H9 (cell line): Measurements from ENCODE around the gene MAGI1. TPM values are rescaled to one million over a fixed set of nuclear protein-coding genes. Genes with fewer than 3 reads are reported as not detected.

Source experiments
- DNase-seq: peaks from one replicate; pipeline ENCODE4 v3.0.0-alpha.2; 2017
- H2AFZ ChIP-seq: one replicate; pipeline ENCODE4 v1.6.1; 2013; ENCODE audit warnings: mild to moderate bottlenecking, low read length, control low read depth, moderate library complexity
- H2AK5ac ChIP-seq: 2 replicates; pipeline ENCODE4 v1.6.1; 2013; ENCODE audit warnings: low read length, control low read depth, mixed read lengths; ENCODE audit not compliant: insufficient read length
- H2BK120ac ChIP-seq: one replicate; pipeline ENCODE4 v1.6.1; 2013; ENCODE audit warnings: low read depth, mild to moderate bottlenecking, low read length, control low read depth, inconsistent platforms; ENCODE audit not compliant: poor library complexity, severe bottlenecking
- H2BK12ac ChIP-seq: 2 replicates; pipeline ENCODE4 v1.6.1; 2013; ENCODE audit warnings: low read length, control low read depth, mixed read lengths, low read depth; ENCODE audit not compliant: insufficient read length
- H2BK15ac ChIP-seq: 2 replicates; pipeline ENCODE4 v1.6.1; 2013; ENCODE audit warnings: low read depth, low read length, control low read depth
- H2BK20ac ChIP-seq: one replicate; pipeline ENCODE4 v1.6.1; 2013; ENCODE audit warnings: low read depth, mild to moderate bottlenecking, low read length, control low read depth, inconsistent platforms; ENCODE audit not compliant: poor library complexity, severe bottlenecking
- H2BK5ac ChIP-seq: 2 replicates; pipeline ENCODE4 v1.6.1; 2013; ENCODE audit warnings: low read length, control low read depth, mixed read lengths; ENCODE audit not compliant: insufficient read length
- H3K14ac ChIP-seq: 2 replicates; pipeline ENCODE4 v1.6.1; 2013; ENCODE audit warnings: low read length, control low read depth; ENCODE audit not compliant: insufficient read depth
- H3K18ac ChIP-seq: 2 replicates; pipeline ENCODE4 v1.6.1; 2013; ENCODE audit warnings: low read depth, mild to moderate bottlenecking, mixed read lengths, low read length, control low read depth; ENCODE audit not compliant: insufficient read length
- H3K23ac ChIP-seq: 2 replicates; pipeline ENCODE4 v1.6.1; 2013; ENCODE audit warnings: low read length, control low read depth, mixed read lengths, low read depth; ENCODE audit not compliant: insufficient read length
- H3K23me2 ChIP-seq: 2 replicates; pipeline ENCODE4 v1.6.1; 2013; ENCODE audit warnings: low read depth, mild to moderate bottlenecking, mixed read lengths, low read length, control low read depth; ENCODE audit not compliant: insufficient read length, poor library complexity, severe bottlenecking
- H3K27ac ChIP-seq: 2 replicates; pipeline ENCODE4 v1.5.1; 2013; ENCODE audit warnings: low read length, control low read depth, mixed read lengths, low read depth; ENCODE audit not compliant: insufficient read length
- H3K27me3 ChIP-seq: 2 replicates; pipeline ENCODE4 v1.6.1; 2013; ENCODE audit warnings: low read length, control low read depth, inconsistent platforms; ENCODE audit not compliant: insufficient read depth
- H3K4ac ChIP-seq: 2 replicates; pipeline ENCODE4 v1.6.1; 2013; ENCODE audit warnings: low read depth, mild to moderate bottlenecking, control low read depth, inconsistent platforms, low read length, moderate library complexity
- H3K4me1 ChIP-seq: 2 replicates; pipeline ENCODE4 v1.6.1; 2013; ENCODE audit warnings: low read length, control low read depth, inconsistent platforms; ENCODE audit not compliant: insufficient read depth
- H3K4me2 ChIP-seq: 2 replicates; pipeline ENCODE4 v1.6.1; 2013; ENCODE audit warnings: low read length, control low read depth, mixed read lengths; ENCODE audit not compliant: insufficient read length, insufficient read depth
- H3K56ac ChIP-seq: 2 replicates; pipeline ENCODE4 v1.6.1; 2013; ENCODE audit warnings: low read depth, mild to moderate bottlenecking, mixed read lengths, low read length, control low read depth; ENCODE audit not compliant: insufficient read length
- H3K79me1 ChIP-seq: 2 replicates; pipeline ENCODE4 v1.6.1; 2013; ENCODE audit warnings: low read depth, mild to moderate bottlenecking, moderate library complexity, low read length, control low read depth, inconsistent platforms; ENCODE audit not compliant: insufficient read depth, poor library complexity, severe bottlenecking
- H3K79me2 ChIP-seq: 2 replicates; pipeline ENCODE4 v1.6.1; 2013; ENCODE audit warnings: low read length, control low read depth, inconsistent platforms; ENCODE audit not compliant: insufficient read depth
- H3K9ac ChIP-seq: 2 replicates; pipeline ENCODE4 v1.6.1; 2013; ENCODE audit warnings: low read length, control low read depth, mixed read lengths; ENCODE audit not compliant: insufficient read length; ENCODE audit errors: extremely low read depth
- H3K9me3 ChIP-seq: one replicate; pipeline ENCODE4 v1.6.1; 2013; ENCODE audit warnings: low read depth, low read length, inconsistent platforms; ENCODE audit not compliant: control insufficient read depth
- H3T11ph ChIP-seq: one replicate; pipeline ENCODE4 v1.6.1; 2013; ENCODE audit warnings: mild to moderate bottlenecking, low read length, control low read depth, inconsistent platforms
- H4K20me1 ChIP-seq: one replicate; pipeline ENCODE4 v1.6.1; 2013; ENCODE audit not compliant: control insufficient read depth, insufficient read length, insufficient read depth
- H4K5ac ChIP-seq: 2 replicates; pipeline ENCODE4 v1.6.1; 2013; ENCODE audit warnings: low read depth, mild to moderate bottlenecking, mixed read lengths, low read length, control low read depth; ENCODE audit not compliant: insufficient read length
- H4K8ac ChIP-seq: replicated peaks from 2 replicates; pipeline ENCODE4 v1.6.1; 2013; ENCODE audit warnings: low read length, control low read depth, mixed read lengths, low read depth; ENCODE audit not compliant: insufficient read length
- H4K91ac ChIP-seq: 2 replicates; pipeline ENCODE4 v1.6.1; 2013; ENCODE audit warnings: low read depth, mild to moderate bottlenecking, moderate library complexity, mixed read lengths, low read length, control low read depth; ENCODE audit not compliant: insufficient read length
- H3K27ac Mint-ChIP-seq, 3 experiments: 2 replicates in 2 of 3; 3 replicates in 1 of 3; pipeline ENCODE4 v1.8.0; 2020 to 2021; ENCODE audit warnings: mixed read lengths in 3 of 3, mild to moderate bottlenecking in 1 of 3, moderate library complexity in 1 of 3
- H3K27me3 Mint-ChIP-seq: 2 replicates; pipeline ENCODE4 v1.8.0; 2021; ENCODE audit warnings: low read depth, mild to moderate bottlenecking, moderate library complexity, mixed read lengths
- H3K36me3 Mint-ChIP-seq, 3 experiments: 2 replicates in 2 of 3; 3 replicates in 1 of 3; pipeline ENCODE4 v1.8.0; 2020 to 2021; ENCODE audit warnings: low read depth in 3 of 3, mixed read lengths in 3 of 3; ENCODE audit not compliant: insufficient read depth in 1 of 3
- H3K4me1 Mint-ChIP-seq, 2 experiments: 2 replicates each; pipeline ENCODE4 v1.8.0; 2020; ENCODE audit warnings: mixed read lengths in 2 of 2
- H3K4me3 Mint-ChIP-seq, 2 experiments: 2 replicates in 1 of 2; 3 replicates in 1 of 2; pipeline ENCODE4 v1.8.0; 2020 to 2021; ENCODE audit warnings: mild to moderate bottlenecking in 2 of 2, mixed read lengths in 2 of 2, moderate library complexity in 1 of 2
- H3K9me3 Mint-ChIP-seq, 2 experiments: 2 replicates in 1 of 2; 3 replicates in 1 of 2; pipeline ENCODE4 v1.8.0; 2020; ENCODE audit warnings: mild to moderate bottlenecking in 2 of 2, mixed read lengths in 2 of 2, moderate library complexity in 1 of 2
- CTCF ChIP-seq: fragments of 200-600 bp; sonication (generic); conservative IDR thresholded peaks from 3 replicates; pipeline ENCODE4 v1.8.0; 2021; ENCODE audit warnings: antibody characterized with exemption, mild to moderate bottlenecking
- WGBS: extraction: QIAGEN DNeasy Blood & Tissue Kit; methylation state at CpG from one replicate; pipeline ENCODE4 v1.1.7; 2013; ENCODE audit warnings: missing lambda C conversion rate, low lambda C conversion rate, mixed read lengths; ENCODE audit not compliant: insufficient read length; ENCODE audit errors: extremely low coverage; 5-methylcytosine and 5-hydroxymethylcytosine counted together
- total RNA-seq: library from RNA; stranded (reverse); gene quantifications from 2 replicates; pipeline ENCODE4 v1.2.1, GENCODE V29; 2021

Gene MAGI1
- total RNA-seq, 1 experiment from 2014 or later: 65.7 TPM

- Histone ChIP-seq H3K79me1 (no peaks in the 10 kb centered on the region), H2BK20ac (no peak overlapping the region), H3K27me3 (no peaks in the 10 kb centered on the region), H4K8ac (no peak overlapping the region), H2AFZ (no peak overlapping the region), H3K23ac (no peak overlapping the region), H4K5ac (no peak overlapping the region), H3K4ac (no peak overlapping the region), H2BK15ac (no peak overlapping the region), H3K23me2 (no peaks in the 10 kb centered on the region), H4K91ac (no peak overlapping the region), H4K20me1 (no peaks in the 10 kb centered on the region), H3K14ac (no peak overlapping the region), H2AK5ac (no peak overlapping the region), H3K9me3 (no peaks in the 10 kb centered on the region), H2BK12ac (no peak overlapping the region), H3K79me2 (peaks cover 2% of the 10 kb centered on the region; the same call in 1 of the 2 replicates), H2BK120ac (no peak overlapping the region), H3T11ph (no peak overlapping the region), H2BK5ac (no peak overlapping the region), H3K4me2 (no peak overlapping the region), H3K27ac (no peak overlapping the region), H3K56ac (no peak overlapping the region), H3K4me1 (peaks cover 8% of the 10 kb centered on the region; the same call in 1 of the 2 replicates), H3K9ac (no peak overlapping the region), H3K18ac (no peak overlapping the region)
- peaks cover 34% of the 10 kb centered on the region in 2 experiments for H3K4me1 Mint-ChIP-seq
- H3K36me3 Mint-ChIP-seq: no peaks in the 10 kb centered on the region
- no peak for DNase-seq
- no peak for TF ChIP-seq CTCF
- no CpG with 5 or more reads among the region's 2 CpGs for WGBS
- no peak overlapping the region for H3K4me3 Mint-ChIP-seq
- H3K9me3 Mint-ChIP-seq: no peaks in the 10 kb centered on the region
- peak overlapping the region in 1 of 3 experiments; percentile 81; a peak in 2 of 7 replicates for H3K27ac Mint-ChIP-seq
- H3K27me3 Mint-ChIP-seq: no peaks in the 10 kb centered on the region
These were observed 293.4 kb downstream of the MAGI1 start for GRCh38 chr3:65745306-65745705.
